Esophagus muscularis mucosa (tissue), 4 donors: ENCODE results near the gene CFAP74.

Experiments used
- EP300 ChIP-seq: sonication (generic); formaldehyde crosslinking; IDR thresholded peaks from one replicate; pipeline ENCODE4 v1.6.1; 2017; ENCODE audit warnings: antibody characterized with exemption
- POLR2A ChIP-seq: fragments of 450-650 bp; IDR thresholded peaks from one replicate; pipeline ENCODE4 v1.6.1; 2017; ENCODE audit warnings: antibody characterized with exemption, moderate library complexity, mild to moderate bottlenecking, low read depth
- POLR2AphosphoS5 ChIP-seq, 2 donors: sonication (generic); formaldehyde crosslinking; IDR thresholded peaks; one replicate each; pipeline ENCODE4 v1.6.1; 2017; ENCODE audit warnings: antibody characterized with exemption in 2 of 2
- TF ChIP-seq, protein P1 (sequence below), 3 experiments: fragments of 200-600 bp in 2 of 3; fragments of 450-650 bp in 1 of 3; sonication (generic) in 2 of 3; IDR thresholded peaks; one replicate each; pipeline ENCODE4 v1.5.1; 2017 to 2019; ENCODE audit warnings: antibody characterized with exemption in 3 of 3, mild to moderate bottlenecking in 2 of 3, moderate library complexity in 1 of 3

- TF ChIP-seq, protein P1, sequence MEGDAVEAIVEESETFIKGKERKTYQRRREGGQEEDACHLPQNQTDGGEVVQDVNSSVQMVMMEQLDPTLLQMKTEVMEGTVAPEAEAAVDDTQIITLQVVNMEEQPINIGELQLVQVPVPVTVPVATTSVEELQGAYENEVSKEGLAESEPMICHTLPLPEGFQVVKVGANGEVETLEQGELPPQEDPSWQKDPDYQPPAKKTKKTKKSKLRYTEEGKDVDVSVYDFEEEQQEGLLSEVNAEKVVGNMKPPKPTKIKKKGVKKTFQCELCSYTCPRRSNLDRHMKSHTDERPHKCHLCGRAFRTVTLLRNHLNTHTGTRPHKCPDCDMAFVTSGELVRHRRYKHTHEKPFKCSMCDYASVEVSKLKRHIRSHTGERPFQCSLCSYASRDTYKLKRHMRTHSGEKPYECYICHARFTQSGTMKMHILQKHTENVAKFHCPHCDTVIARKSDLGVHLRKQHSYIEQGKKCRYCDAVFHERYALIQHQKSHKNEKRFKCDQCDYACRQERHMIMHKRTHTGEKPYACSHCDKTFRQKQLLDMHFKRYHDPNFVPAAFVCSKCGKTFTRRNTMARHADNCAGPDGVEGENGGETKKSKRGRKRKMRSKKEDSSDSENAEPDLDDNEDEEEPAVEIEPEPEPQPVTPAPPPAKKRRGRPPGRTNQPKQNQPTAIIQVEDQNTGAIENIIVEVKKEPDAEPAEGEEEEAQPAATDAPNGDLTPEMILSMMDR (IDR thresholded peaks at IDR 0.05), result no peak
- TF ChIP-seq POLR2A (no peak), POLR2AphosphoS5 (IDR thresholded peaks at IDR 0.05) (no peak), EP300 (no peak)
Observed at GRCh38 chr1:1908506-1908791, 95.1 kb downstream of the CFAP74 start.
